ENCODE results near the gene MTTP. TPM values are rescaled to one million over a fixed set of nuclear protein-coding genes. Genes with fewer than 3 reads are reported as not detected.

Gene MTTP
- total RNA-seq, 1 experiment from 2014 or later, result not detected

GRCh38 chr4:99610605-99611175 lies 36.1 kb downstream of the MTTP start:
- POLR2A ChIA-PET (ENCODE audit: unreplicated experiment), result interaction anchor here (0.6 kb wide), 1 partner anchor 190 kb away, joined by 6 read pairs; no protein-coding TSS in a partner anchor
- intact Hi-C loops (cut with micrococcal nuclease; ENCODE audit: unreplicated experiment), result no loop called here
- CTCF ChIA-PET, result no interaction called here

GRCh38 chr4:99612281-99612680 lies 37.7 kb downstream of the MTTP start:
- no TSS peak for BruUV-seq (replicated peaks)
- Histone ChIP-seq H3K9me3 (ENCODE audit: insufficient read depth, low read depth) (no peaks in the 10 kb centered on the region), H3K4me1 (replicated peaks; ENCODE audit: insufficient read depth) (peaks cover 8% of the 10 kb centered on the region), H3K4me3 (no peak overlapping the region), H3K36me3 (ENCODE audit: low read depth) (no peaks in the 10 kb centered on the region), H3K9me2 (ENCODE audit: insufficient read depth) (no peaks in the 10 kb centered on the region; the same call in 1 of the 2 replicates), H3K27ac (no peak overlapping the region), H3K79me2 (ENCODE audit: low read depth) (no peaks in the 10 kb centered on the region), H3K4me2 (no peak overlapping the region), H4K20me1 (ENCODE audit: insufficient read depth) (no peaks in the 10 kb centered on the region), H3K27me3 (ENCODE audit: insufficient read depth, low read depth) (no peaks in the 10 kb centered on the region), H3F3A (ENCODE audit: insufficient read depth, low read depth) (no peaks in the 10 kb centered on the region), H2AFZ (no peak overlapping the region)
- POLR2A ChIA-PET (ENCODE audit: unreplicated experiment), result no interaction called here
- intact Hi-C loops (cut with micrococcal nuclease; ENCODE audit: unreplicated experiment), result no loop called here
- no peak for TF ChIP-seq EZH2 (IDR thresholded peaks at IDR 0.05; ENCODE audit: low read depth)
- no peak for TF ChIP-seq CTCF (conservative IDR thresholded peaks at IDR 0.05)
- no peak for DNase-seq
- CTCF ChIA-PET, result no interaction called here

More at GRCh38 chr4:99610605-99611175, 36.1 kb downstream of the MTTP start:
- Histone ChIP-seq H3K4me2 (no peak overlapping the region), H3K79me2 (ENCODE audit: low read depth) (no peaks in the 10 kb centered on the region), H3K4me3 (no peak overlapping the region), H3K36me3 (ENCODE audit: low read depth) (no peaks in the 10 kb centered on the region), H3K27me3 (ENCODE audit: insufficient read depth, low read depth) (no peaks in the 10 kb centered on the region), H2AFZ (no peak overlapping the region), H3K27ac (no peak overlapping the region), H3F3A (ENCODE audit: insufficient read depth, low read depth) (no peaks in the 10 kb centered on the region), H4K20me1 (ENCODE audit: insufficient read depth) (no peaks in the 10 kb centered on the region), H3K9me3 (ENCODE audit: insufficient read depth, low read depth) (no peaks in the 10 kb centered on the region), H3K9me2 (ENCODE audit: insufficient read depth) (no peaks in the 10 kb centered on the region; the same call in 1 of the 2 replicates), H3K4me1 (replicated peaks; ENCODE audit: insufficient read depth) (peaks cover 8% of the 10 kb centered on the region)
- TF ChIP-seq EZH2 (IDR thresholded peaks at IDR 0.05; ENCODE audit: low read depth), result no peak
- TF ChIP-seq CTCF (conservative IDR thresholded peaks at IDR 0.05), result no peak
- no peak for DNase-seq
- BruUV-seq (replicated peaks), result no TSS peak

- POLR2A ChIA-PET (ENCODE audit: unreplicated experiment), result no interaction called here
These were observed 38.1 kb downstream of the MTTP start for GRCh38 chr4:99612704-99613103.

More at GRCh38 chr4:99612704-99613103, 38.1 kb downstream of the MTTP start:
- Histone ChIP-seq H4K20me1 (ENCODE audit: insufficient read depth) (no peaks in the 10 kb centered on the region), H3K79me2 (ENCODE audit: low read depth) (no peaks in the 10 kb centered on the region), H3K27me3 (ENCODE audit: insufficient read depth, low read depth) (no peaks in the 10 kb centered on the region), H3K9me3 (ENCODE audit: insufficient read depth, low read depth) (no peaks in the 10 kb centered on the region), H3K4me1 (replicated peaks; ENCODE audit: insufficient read depth) (peaks cover 8% of the 10 kb centered on the region), H2AFZ (no peak overlapping the region), H3K27ac (no peak overlapping the region), H3K4me2 (no peak overlapping the region), H3K9me2 (ENCODE audit: insufficient read depth) (no peaks in the 10 kb centered on the region; the same call in 1 of the 2 replicates), H3F3A (ENCODE audit: insufficient read depth, low read depth) (no peaks in the 10 kb centered on the region), H3K4me3 (no peak overlapping the region), H3K36me3 (ENCODE audit: low read depth) (no peaks in the 10 kb centered on the region)
- CTCF ChIA-PET, result no interaction called here
- intact Hi-C loops (cut with micrococcal nuclease; ENCODE audit: unreplicated experiment), result no loop called here
- no peak for TF ChIP-seq CTCF (conservative IDR thresholded peaks at IDR 0.05)
- TF ChIP-seq EZH2 (IDR thresholded peaks at IDR 0.05; ENCODE audit: low read depth), result no peak
- no TSS peak for BruUV-seq (replicated peaks)
- DNase-seq, result no peak

All from PC-9 (cell line).